ENCODE results near the gene GUCA1C. TPM values are rescaled to one million over a fixed set of nuclear protein-coding genes. Genes with fewer than 3 reads are reported as not detected.

Gene GUCA1C
- total and polyA plus RNA-seq, 12 donors, result 0.44 to 0.48 TPM; not detected in 10

DNA sequence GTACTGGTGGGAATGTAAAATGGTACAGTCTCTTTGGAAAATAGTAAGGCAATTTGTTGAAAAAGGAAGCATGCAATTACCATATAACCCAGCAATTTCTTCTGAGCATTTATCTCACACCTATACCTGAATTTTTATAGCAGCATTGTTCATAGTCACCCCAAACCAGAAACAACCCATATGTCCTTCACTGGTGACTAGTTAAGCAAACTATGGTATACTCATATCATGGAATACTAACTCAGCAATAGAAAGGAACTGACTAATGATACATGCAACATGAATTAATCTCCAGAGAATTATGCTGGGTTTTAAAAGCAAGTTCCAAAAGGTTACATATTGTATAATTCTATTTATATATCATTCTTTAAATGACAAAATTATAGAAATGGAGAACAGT, 70.9 kb downstream of the GUCA1C start:
- H3K4me3 ChIP-seq, result no peak overlapping the region
- H3K4me1 ChIP-seq (replicated peaks in 1 of 2), result no peaks in the 10 kb centered on the region
- no peaks in the 10 kb centered on the region for H3K36me3 ChIP-seq (replicated peaks in 1 of 2)
- no peak overlapping the region for H3K27ac ChIP-seq
- H3K27me3 ChIP-seq, result no peaks in the 10 kb centered on the region
- intact Hi-C loops (cut with DNase I), result no loop called here
- no peaks in the 10 kb centered on the region for H3K9me3 ChIP-seq (replicated peaks in 1 of 3)
- TF ChIP-seq, protein P1, sequence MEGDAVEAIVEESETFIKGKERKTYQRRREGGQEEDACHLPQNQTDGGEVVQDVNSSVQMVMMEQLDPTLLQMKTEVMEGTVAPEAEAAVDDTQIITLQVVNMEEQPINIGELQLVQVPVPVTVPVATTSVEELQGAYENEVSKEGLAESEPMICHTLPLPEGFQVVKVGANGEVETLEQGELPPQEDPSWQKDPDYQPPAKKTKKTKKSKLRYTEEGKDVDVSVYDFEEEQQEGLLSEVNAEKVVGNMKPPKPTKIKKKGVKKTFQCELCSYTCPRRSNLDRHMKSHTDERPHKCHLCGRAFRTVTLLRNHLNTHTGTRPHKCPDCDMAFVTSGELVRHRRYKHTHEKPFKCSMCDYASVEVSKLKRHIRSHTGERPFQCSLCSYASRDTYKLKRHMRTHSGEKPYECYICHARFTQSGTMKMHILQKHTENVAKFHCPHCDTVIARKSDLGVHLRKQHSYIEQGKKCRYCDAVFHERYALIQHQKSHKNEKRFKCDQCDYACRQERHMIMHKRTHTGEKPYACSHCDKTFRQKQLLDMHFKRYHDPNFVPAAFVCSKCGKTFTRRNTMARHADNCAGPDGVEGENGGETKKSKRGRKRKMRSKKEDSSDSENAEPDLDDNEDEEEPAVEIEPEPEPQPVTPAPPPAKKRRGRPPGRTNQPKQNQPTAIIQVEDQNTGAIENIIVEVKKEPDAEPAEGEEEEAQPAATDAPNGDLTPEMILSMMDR (IDR thresholded peaks at IDR 0.05), result no peak
- TF ChIP-seq POLR2A (IDR thresholded peaks at IDR 0.05), result no peak
- no peak for DNase-seq

GRCh38 chr3:108879915-108880314, 73.8 kb downstream of the GUCA1C start:
- Histone ChIP-seq H3K27ac (no peak overlapping the region), H3K4me1 (replicated peaks in 1 of 2) (no peaks in the 10 kb centered on the region), H3K9me3 (replicated peaks in 1 of 3) (no peaks in the 10 kb centered on the region), H3K4me3 (no peak overlapping the region), H3K36me3 (replicated peaks in 1 of 2) (no peaks in the 10 kb centered on the region), H3K27me3 (no peaks in the 10 kb centered on the region)
- 83 to 93% (median 88%) methylated on average over 6 to 8 of the region's 8 CpGs for WGBS, 4 donors
- TF ChIP-seq, protein P1 (IDR thresholded peaks at IDR 0.05), result no peak
- TF ChIP-seq POLR2A (IDR thresholded peaks at IDR 0.05), result no peak
- intact Hi-C loops (cut with DNase I), result no loop called here
- no peak for DNase-seq

DNA sequence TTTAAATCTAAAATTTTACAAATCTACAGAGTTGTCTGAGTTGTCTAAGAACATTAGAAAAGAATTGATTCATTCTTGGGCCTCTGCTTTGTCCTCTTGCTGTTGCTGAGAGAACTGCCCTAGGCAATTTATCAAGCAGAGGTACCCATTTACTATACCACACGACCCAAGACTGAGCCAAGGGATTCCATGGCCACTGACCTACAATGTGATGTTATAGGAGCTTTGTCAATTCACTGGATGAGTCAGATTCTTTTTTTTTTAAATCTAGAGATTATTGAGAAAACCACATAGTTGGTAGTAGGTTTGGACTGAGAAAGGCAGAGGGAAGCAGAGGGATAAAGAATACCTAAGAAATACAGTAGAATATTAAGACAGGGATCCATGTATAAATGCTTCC, 75.8 kb downstream of the GUCA1C start:
- no peaks in the 10 kb centered on the region for H3K27me3 ChIP-seq
- no peaks in the 10 kb centered on the region for H3K36me3 ChIP-seq (replicated peaks in 1 of 2)
- no peak overlapping the region for H3K27ac ChIP-seq
- intact Hi-C loops (cut with DNase I), result no loop called here
- no peak for TF ChIP-seq POLR2A (IDR thresholded peaks at IDR 0.05)
- TF ChIP-seq, protein P1 (IDR thresholded peaks at IDR 0.05), result no peak
- H3K4me3 ChIP-seq, result no peak overlapping the region
- no peaks in the 10 kb centered on the region for H3K4me1 ChIP-seq (replicated peaks in 1 of 2)
- no peaks in the 10 kb centered on the region for H3K9me3 ChIP-seq (replicated peaks in 1 of 3)
- DNase-seq, result no peak
- 18 to 41% (median 39%) methylated on average over 1 of the region's 1 CpG for WGBS, 4 donors

GRCh38 chr3:108863799-108864135, 89.9 kb downstream of the GUCA1C start:
- DNase-seq, result no peak
- WGBS, 4 donors, result 89 to 92% (median 90%) methylated on average over 6 of the region's 6 CpGs
- Histone ChIP-seq H3K27ac (no peak overlapping the region), H3K27me3 (no peaks in the 10 kb centered on the region), H3K9me3 (replicated peaks in 1 of 3) (no peaks in the 10 kb centered on the region), H3K4me3 (no peak overlapping the region), H3K36me3 (replicated peaks in 1 of 2) (no peaks in the 10 kb centered on the region), H3K4me1 (replicated peaks in 1 of 2) (no peaks in the 10 kb centered on the region)
- intact Hi-C loops (cut with DNase I), result no loop called here
- TF ChIP-seq, protein P1 (IDR thresholded peaks at IDR 0.05), result no peak
- TF ChIP-seq POLR2A (IDR thresholded peaks at IDR 0.05), result no peak
